ENCODE measurements around the gene IBA57. TPM values are rescaled to one million over a fixed set of nuclear protein-coding genes. Genes with fewer than 3 reads are reported as not detected.

Gene IBA57
- total RNA-seq, 1 donor from 2014 or later = 55.6 TPM

GRCh38 chr1:228194921-228195812 is 29.6 kb downstream of the IBA57 start:
- Histone ChIP-seq H3K27ac (no peak overlapping the region), H3K4me3 (no peak overlapping the region), H3K36me3 (no peaks in the 10 kb centered on the region), H3K4me1 (no peaks in the 10 kb centered on the region), H3K9me3 (peaks cover 7 to 10% of the 10 kb centered on the region in 2 donors), H3K27me3 (no peaks in the 10 kb centered on the region)
- DNase-seq (ENCODE audit: low spot score in 2 of 2) = peak in 1 of 2 donors; percentile 40
- intact Hi-C loops (cut with DNase I) = no loop called here
- no peak for TF ChIP-seq CTCF (IDR thresholded peaks at IDR 0.05)

- Histone ChIP-seq H3K4me3 (no peak overlapping the region), H3K9me3 (peaks cover 7 to 10% of the 10 kb centered on the region in 2 donors), H3K36me3 (no peaks in the 10 kb centered on the region), H3K4me1 (no peaks in the 10 kb centered on the region), H3K27me3 (no peaks in the 10 kb centered on the region), H3K27ac (no peak overlapping the region)
- no peak for TF ChIP-seq CTCF (IDR thresholded peaks at IDR 0.05)
- intact Hi-C loops (cut with DNase I) = no loop called here
- peak in 1 of 2 donors; percentile 15 for DNase-seq (ENCODE audit: low spot score in 2 of 2)
Observed at GRCh38 chr1:228197555-228198147, 32.0 kb downstream of the IBA57 start.

GRCh38 chr1:228198977-228199590 is 33.5 kb downstream of the IBA57 start:
- no peak overlapping the region for H3K4me3 ChIP-seq
- H3K4me1 ChIP-seq = no peaks in the 10 kb centered on the region
- no peak for DNase-seq (ENCODE audit: low spot score in 2 of 2)
- no peaks in the 10 kb centered on the region for H3K36me3 ChIP-seq
- H3K27ac ChIP-seq = no peak overlapping the region
- TF ChIP-seq CTCF (IDR thresholded peaks at IDR 0.05) = no peak
- intact Hi-C loops (cut with DNase I) = no loop called here
- peaks cover 7 to 10% of the 10 kb centered on the region in 2 donors for H3K9me3 ChIP-seq
- H3K27me3 ChIP-seq = no peaks in the 10 kb centered on the region

GRCh38 chr1:228204958-228205357 is 39.4 kb downstream of the IBA57 start:
- H3K36me3 ChIP-seq = no peaks in the 10 kb centered on the region
- H3K4me1 ChIP-seq = no peaks in the 10 kb centered on the region
- no peak for TF ChIP-seq CTCF (IDR thresholded peaks at IDR 0.05)
- no peak overlapping the region for H3K4me3 ChIP-seq
- peak in 1 of 2 donors; percentile 7 for DNase-seq (ENCODE audit: low spot score in 2 of 2)
- no peaks in the 10 kb centered on the region for H3K27me3 ChIP-seq
- no peak overlapping the region for H3K27ac ChIP-seq
- intact Hi-C loops (cut with DNase I) = no loop called here
- peaks cover 0 to under 1% of the 10 kb centered on the region in 2 donors for H3K9me3 ChIP-seq

GRCh38 chr1:228205526-228206436 is 40.2 kb downstream of the IBA57 start:
- intact Hi-C loops (cut with DNase I) = no loop called here
- Histone ChIP-seq H3K27ac (no peak overlapping the region), H3K9me3 (no peaks in the 10 kb centered on the region), H3K36me3 (no peaks in the 10 kb centered on the region), H3K4me1 (no peaks in the 10 kb centered on the region), H3K27me3 (no peaks in the 10 kb centered on the region), H3K4me3 (no peak overlapping the region)
- DNase-seq (ENCODE audit: low spot score in 2 of 2) = peak in 1 of 2 donors; percentile 54
- TF ChIP-seq CTCF (IDR thresholded peaks at IDR 0.05) = no peak
